Mesendoderm (in vitro differentiated cells): Measurements from ENCODE around the gene SLIT3.
A peak's percentile ranks its signal among the peaks of the same experiment; 100 is the strongest.

Experiments
- DNase-seq: peaks from one replicate; pipeline ENCODE4 v3.0.0; 2013
- H2AK5ac ChIP-seq: 2 replicates; pipeline ENCODE4 v1.6.1; 2013; ENCODE audit warnings: low read length, inconsistent platforms
- H2BK120ac ChIP-seq: 2 replicates; pipeline ENCODE4 v1.6.1; 2013; ENCODE audit warnings: low read depth, mild to moderate bottlenecking, low read length, moderate library complexity, mixed read lengths
- H2BK15ac ChIP-seq: replicated peaks from 2 replicates; pipeline ENCODE4 v1.6.1; 2013; ENCODE audit warnings: low read depth, mild to moderate bottlenecking, moderate library complexity
- H2BK5ac ChIP-seq: 2 replicates; pipeline ENCODE4 v1.6.1; 2013; ENCODE audit warnings: low read length, inconsistent platforms
- H3K18ac ChIP-seq: 2 replicates; pipeline ENCODE4 v1.6.1; 2013; ENCODE audit warnings: mild to moderate bottlenecking, low read length, mixed read lengths
- H3K23ac ChIP-seq: one replicate; pipeline ENCODE4 v1.6.1; 2013; ENCODE audit warnings: low read length
- H3K27ac ChIP-seq: 2 replicates; pipeline ENCODE4 v1.5.1; 2013; ENCODE audit warnings: low read depth, mild to moderate bottlenecking, inconsistent platforms, low read length, moderate library complexity
- H3K27me3 ChIP-seq: 2 replicates; pipeline ENCODE4 v1.6.1; 2013; ENCODE audit warnings: low read length, control low read depth, mild to moderate bottlenecking, inconsistent platforms; ENCODE audit not compliant: insufficient read depth, poor library complexity
- H3K36me3 ChIP-seq: 2 replicates; pipeline ENCODE4 v1.6.1; 2013; ENCODE audit warnings: low read length, inconsistent platforms; ENCODE audit not compliant: control insufficient read depth, insufficient read depth
- H3K4ac ChIP-seq: one replicate; pipeline ENCODE4 v1.6.1; 2013; ENCODE audit warnings: low read depth, mild to moderate bottlenecking, low read length, moderate library complexity
- H3K4me1 ChIP-seq: 2 replicates; pipeline ENCODE4 v1.6.1; 2013; ENCODE audit warnings: low read depth, low read length, inconsistent platforms; ENCODE audit not compliant: control insufficient read depth
- H3K4me2 ChIP-seq: 2 replicates; pipeline ENCODE4 v1.6.1; 2013; ENCODE audit warnings: low read length
- H3K4me3 ChIP-seq: 2 replicates; pipeline ENCODE4 v1.5.1; 2013; ENCODE audit warnings: mild to moderate bottlenecking, low read length
- H3K56ac ChIP-seq: one replicate; pipeline ENCODE4 v1.6.1; 2013; ENCODE audit warnings: low read length
- H3K79me1 ChIP-seq: 2 replicates; pipeline ENCODE4 v1.6.1; 2013; ENCODE audit warnings: low read length, inconsistent platforms
- H3K79me2 ChIP-seq: 2 replicates; pipeline ENCODE4 v1.6.1; 2013; ENCODE audit warnings: mild to moderate bottlenecking, low read length; ENCODE audit not compliant: control insufficient read depth, insufficient read depth
- H3K9ac ChIP-seq: 2 replicates; pipeline ENCODE4 v1.6.1; 2013; ENCODE audit warnings: low read length, inconsistent platforms
- H4K5ac ChIP-seq: one replicate; pipeline ENCODE4 v1.6.1; 2013; ENCODE audit warnings: low read length
- H4K8ac ChIP-seq: one replicate; pipeline ENCODE4 v1.6.1; 2013; ENCODE audit warnings: low read depth, mild to moderate bottlenecking, control low read depth, low read length, moderate library complexity
- WGBS: extraction: QIAGEN DNeasy Blood & Tissue Kit; methylation state at CpG from one replicate; pipeline ENCODE4 v1.1.7; 2013; ENCODE audit warnings: low lambda C conversion rate, missing lambda C conversion rate; ENCODE audit not compliant: insufficient coverage; ENCODE audit errors: extremely low coverage; 5-methylcytosine and 5-hydroxymethylcytosine counted together

SLIT3 gene

DNA sequence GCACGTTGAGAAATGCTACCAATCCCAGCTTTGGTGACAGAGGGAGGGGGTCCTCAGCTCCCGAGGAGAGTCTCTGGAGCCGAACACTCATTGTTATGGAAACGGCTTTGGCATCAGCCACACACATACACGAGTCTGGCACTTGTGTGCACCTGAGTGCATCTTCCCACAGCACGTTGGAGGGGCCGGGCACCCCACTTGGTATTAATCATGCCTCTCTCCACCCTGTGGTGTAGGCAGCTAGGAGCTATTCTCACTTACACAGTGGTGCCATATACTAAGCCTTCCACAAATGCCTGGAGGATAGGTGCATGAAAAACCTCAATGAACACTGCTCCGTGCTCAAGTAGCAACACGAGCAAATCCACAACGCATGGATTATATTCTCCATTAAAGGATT is 587.9 kb downstream of the SLIT3 start:
- DNase-seq = no peak
- Histone ChIP-seq H3K23ac (no peak overlapping the region), H2BK5ac (no peak overlapping the region), H3K18ac (no peak overlapping the region), H4K8ac (no peak overlapping the region), H2BK120ac (no peak overlapping the region), H3K4ac (no peak overlapping the region), H3K4me2 (no peak overlapping the region), H3K79me2 (no peaks in the 10 kb centered on the region), H3K4me1 (no peaks in the 10 kb centered on the region), H2BK15ac (no peak overlapping the region), H3K79me1 (no peaks in the 10 kb centered on the region), H2AK5ac (no peak overlapping the region), H3K4me3 (no peak overlapping the region), H3K27me3 (no peaks in the 10 kb centered on the region), H3K56ac (no peak overlapping the region), H4K5ac (no peak overlapping the region), H3K36me3 (no peaks in the 10 kb centered on the region), H3K9ac (no peak overlapping the region), H3K27ac (no peak overlapping the region)
- no CpG with 5 or more reads among the region's 10 CpGs for WGBS

DNA sequence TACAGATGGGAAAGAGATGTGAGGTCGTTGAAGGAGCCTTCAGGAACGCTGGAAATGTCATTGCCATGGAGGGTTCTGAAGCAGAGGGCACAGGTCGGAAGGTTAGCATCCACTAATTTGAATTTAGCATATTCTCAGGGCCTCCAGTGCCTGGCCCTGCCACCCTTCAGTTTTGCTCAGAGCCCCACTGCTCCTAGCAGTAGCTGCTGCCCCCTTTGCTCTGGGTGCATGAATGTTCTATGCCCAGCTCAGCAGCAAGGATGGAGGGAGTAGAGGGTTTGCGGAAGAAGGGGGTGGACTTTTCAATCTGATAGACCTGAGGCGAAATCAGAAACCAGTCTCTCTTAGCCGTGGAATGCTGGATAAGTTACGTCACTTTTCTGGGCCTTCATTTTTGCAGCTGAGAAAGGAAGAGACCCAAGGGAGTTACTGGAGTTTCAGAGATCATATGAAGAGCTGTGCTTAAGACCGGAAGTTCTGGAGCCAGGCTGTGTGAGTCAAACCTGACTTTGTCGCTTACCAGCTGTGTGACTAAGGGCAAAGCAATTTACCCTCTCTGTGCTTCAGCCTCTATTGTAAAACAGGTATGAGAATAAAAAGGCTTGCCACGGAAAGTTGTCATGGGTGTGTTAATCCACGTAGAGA is 588.5 kb downstream of the SLIT3 start:
- H3K9ac ChIP-seq = no peak overlapping the region
- WGBS = no CpG with 5 or more reads among the region's 11 CpGs
- H3K79me2 ChIP-seq = no peaks in the 10 kb centered on the region
- no peak overlapping the region for H2AK5ac ChIP-seq
- no peak overlapping the region for H3K4ac ChIP-seq
- no peaks in the 10 kb centered on the region for H3K79me1 ChIP-seq
- no peak overlapping the region for H2BK5ac ChIP-seq
- no peak overlapping the region for H3K18ac ChIP-seq
- H3K27ac ChIP-seq = no peak overlapping the region
- no peak overlapping the region for H3K56ac ChIP-seq
- no peak overlapping the region for H2BK120ac ChIP-seq
- H3K27me3 ChIP-seq = no peaks in the 10 kb centered on the region
- no peak overlapping the region for H4K5ac ChIP-seq
- no peaks in the 10 kb centered on the region for H3K4me1 ChIP-seq
- H3K4me3 ChIP-seq = no peak overlapping the region
- DNase-seq = peak; percentile 83
- no peaks in the 10 kb centered on the region for H3K36me3 ChIP-seq
- no peak overlapping the region for H3K4me2 ChIP-seq
- H3K23ac ChIP-seq = no peak overlapping the region
- H4K8ac ChIP-seq = no peak overlapping the region
- no peak overlapping the region for H2BK15ac ChIP-seq

DNA sequence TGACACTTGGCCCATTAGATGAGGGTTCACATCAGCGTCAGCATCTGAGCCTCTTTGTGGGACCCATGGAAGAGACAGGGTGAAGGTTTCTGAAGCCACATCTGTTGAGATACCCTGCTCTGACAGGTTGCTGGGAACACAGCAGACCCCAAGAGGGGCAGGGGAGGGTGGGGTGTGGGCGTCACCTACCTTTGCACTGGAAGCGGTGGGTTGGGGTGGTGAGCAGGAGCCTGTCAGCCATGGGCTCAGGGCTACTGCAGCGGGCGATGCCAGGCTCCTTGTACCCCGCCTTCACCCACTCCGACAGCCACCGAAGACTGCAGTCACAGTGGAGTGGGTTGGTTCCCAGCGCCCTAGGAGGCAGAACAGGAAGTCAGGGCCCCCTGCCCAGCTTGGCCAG is 590.2 kb downstream of the SLIT3 start:
- H3K23ac ChIP-seq = no peak overlapping the region
- no peak overlapping the region for H2BK5ac ChIP-seq
- H2AK5ac ChIP-seq = no peak overlapping the region
- DNase-seq = no peak
- no peak overlapping the region for H4K5ac ChIP-seq
- no peaks in the 10 kb centered on the region for H3K27me3 ChIP-seq
- no peak overlapping the region for H3K4me2 ChIP-seq
- H3K79me1 ChIP-seq = no peaks in the 10 kb centered on the region
- H3K4me1 ChIP-seq = no peaks in the 10 kb centered on the region
- H3K9ac ChIP-seq = no peak overlapping the region
- no peak overlapping the region for H2BK15ac ChIP-seq
- H3K56ac ChIP-seq = no peak overlapping the region
- H2BK120ac ChIP-seq = no peak overlapping the region
- no peak overlapping the region for H3K18ac ChIP-seq
- WGBS = no CpG with 5 or more reads among the region's 9 CpGs
- H3K4ac ChIP-seq = no peak overlapping the region
- no peak overlapping the region for H4K8ac ChIP-seq
- no peaks in the 10 kb centered on the region for H3K79me2 ChIP-seq
- no peak overlapping the region for H3K4me3 ChIP-seq
- H3K27ac ChIP-seq = no peak overlapping the region
- H3K36me3 ChIP-seq = no peaks in the 10 kb centered on the region

DNA sequence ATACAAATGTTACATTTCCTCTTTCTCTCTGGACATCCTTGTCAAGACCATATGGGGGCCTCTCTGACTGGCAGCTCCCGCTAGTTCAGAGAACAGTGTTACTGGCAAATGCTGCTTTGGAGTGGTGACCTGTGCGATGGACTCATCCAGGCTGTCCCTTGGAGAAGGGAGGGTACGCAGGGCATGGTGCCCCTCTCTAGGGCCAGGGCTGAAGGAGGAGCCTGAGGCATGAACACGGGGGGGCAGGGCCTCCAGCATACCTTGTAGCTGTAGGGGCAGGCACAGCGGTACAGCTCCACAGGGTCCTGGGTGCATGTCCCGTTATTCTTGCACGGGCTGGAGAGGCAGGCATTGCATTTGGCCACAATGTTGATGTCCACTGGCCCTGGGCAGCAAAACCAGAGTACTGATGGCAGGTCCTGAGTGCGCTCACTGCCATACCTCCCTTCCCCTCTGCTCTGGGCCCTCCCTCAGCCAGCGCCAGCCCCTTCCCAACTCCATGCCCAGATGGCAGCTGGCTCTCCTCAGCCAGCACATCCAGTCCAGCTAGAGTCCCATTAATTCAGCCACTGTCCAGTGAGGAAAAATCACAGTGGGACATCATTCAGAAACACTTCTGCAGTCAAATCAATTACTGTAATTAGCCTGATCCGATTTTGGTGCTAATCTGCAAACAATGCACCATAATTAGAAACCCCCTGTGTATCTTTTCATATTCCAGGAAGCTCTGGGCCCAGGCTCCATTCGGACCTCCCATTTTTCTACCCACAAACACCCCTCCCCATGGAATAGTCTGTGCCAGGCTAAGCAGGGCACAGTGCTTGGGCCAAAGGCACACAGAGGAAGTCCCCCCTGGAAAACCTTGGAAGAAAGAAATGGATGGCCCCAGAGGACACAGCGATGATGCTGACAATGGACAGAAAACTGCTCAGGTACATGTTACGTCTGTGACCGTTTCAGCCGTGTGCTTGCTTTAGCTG is 592.9 kb downstream of the SLIT3 start:
- no peak overlapping the region for H2BK5ac ChIP-seq
- H3K4me3 ChIP-seq = no peak overlapping the region
- WGBS = no CpG with 5 or more reads among the region's 15 CpGs

DNA sequence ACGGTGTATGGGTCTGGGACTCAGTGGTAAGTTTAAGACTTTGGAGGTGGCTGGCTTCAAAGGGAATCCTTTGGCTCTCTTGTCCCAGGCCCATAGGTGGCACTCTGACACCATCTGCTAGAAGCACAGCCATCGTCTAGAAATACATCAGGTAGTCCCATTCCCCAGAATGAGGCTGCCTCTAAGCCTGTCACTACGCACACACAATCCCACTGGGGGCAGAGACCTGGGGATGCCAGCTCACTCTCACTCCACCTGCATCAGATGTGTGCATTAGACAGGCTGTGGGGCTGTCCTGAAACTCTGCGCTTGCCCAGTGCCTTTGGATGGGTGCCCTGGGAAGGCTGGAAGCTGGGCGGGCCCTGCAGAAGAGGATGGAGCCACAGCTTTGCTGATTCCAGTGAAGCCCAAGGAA is 594.3 kb downstream of the SLIT3 start:
- H3K4me3 ChIP-seq = no peak overlapping the region
- H3K4me2 ChIP-seq = no peak overlapping the region
- no peak overlapping the region for H4K5ac ChIP-seq
- H3K36me3 ChIP-seq = no peaks in the 10 kb centered on the region
- H3K27ac ChIP-seq = no peak overlapping the region
- no peak overlapping the region for H4K8ac ChIP-seq
- H3K4ac ChIP-seq = no peak overlapping the region
- peak; percentile 79 for DNase-seq
- H2BK5ac ChIP-seq = no peak overlapping the region
- H3K79me2 ChIP-seq = no peaks in the 10 kb centered on the region
- no peaks in the 10 kb centered on the region for H3K79me1 ChIP-seq
- H2BK15ac ChIP-seq = no peak overlapping the region
- no peak overlapping the region for H3K9ac ChIP-seq
- WGBS = no CpG with 5 or more reads among the region's 5 CpGs
- no peak overlapping the region for H2BK120ac ChIP-seq
- no peak overlapping the region for H3K56ac ChIP-seq
- no peak overlapping the region for H3K23ac ChIP-seq
- H2AK5ac ChIP-seq = no peak overlapping the region
- H3K4me1 ChIP-seq = no peaks in the 10 kb centered on the region
- H3K27me3 ChIP-seq = no peaks in the 10 kb centered on the region
- no peak overlapping the region for H3K18ac ChIP-seq

More for the DNA sequence above, 592.9 kb downstream of the SLIT3 start:
- Histone ChIP-seq H3K27ac (no peak overlapping the region), H3K4me2 (no peak overlapping the region), H3K79me1 (no peaks in the 10 kb centered on the region), H3K9ac (no peak overlapping the region), H4K8ac (no peak overlapping the region), H3K4ac (no peak overlapping the region), H2AK5ac (no peak overlapping the region), H4K5ac (no peak overlapping the region), H3K36me3 (no peaks in the 10 kb centered on the region), H3K23ac (no peak overlapping the region), H3K18ac (no peak overlapping the region), H3K56ac (no peak overlapping the region), H3K27me3 (no peaks in the 10 kb centered on the region), H3K4me1 (no peaks in the 10 kb centered on the region), H3K79me2 (no peaks in the 10 kb centered on the region), H2BK15ac (no peak overlapping the region), H2BK120ac (no peak overlapping the region)
- no peak for DNase-seq
